Measurements from ENCODE around the gene C19orf38. TPM values are rescaled to one million over a fixed set of nuclear protein-coding genes. Genes with fewer than 3 reads are reported as not detected.

The C19orf38 gene
- total and polyA plus RNA-seq, 2 donors (not counting 3 experiments of a cell fraction or from before 2014, with no cell fraction given) = not detected

- dilution Hi-C loops (cut with MboI; ENCODE audit: extremely low pct_ligation_motif_present, low sequenced_read_pairs) = no loop called here
Measured at GRCh38 chr19:10832939-10833296, 15.3 kb upstream of the C19orf38 start.

More at GRCh38 chr19:10832939-10833296, 15.3 kb upstream of the C19orf38 start:
- Histone ChIP-seq H2AFZ (ENCODE audit: low read depth, low read length) (no peak overlapping the region), H3K36me3 (ENCODE audit: control insufficient read depth in 2 of 2, extremely low read depth in 1 of 2, insufficient read depth in 2 of 2, low read length in 2 of 2) (peaks cover 0 to 28% of the 10 kb centered on the region in 2 experiments), H3K4me3 (replicated peaks in 1 of 3; ENCODE audit: insufficient read depth in 1 of 3, low read depth in 1 of 3, low read length in 3 of 3) (no peak overlapping the region), H4K20me1 (replicated peaks; ENCODE audit: control insufficient read depth, extremely low read depth, insufficient read depth, low read length) (no peaks in the 10 kb centered on the region), H3K9me1 (replicated peaks; ENCODE audit: control insufficient read depth, extremely low read depth, insufficient read depth, low read length) (no peaks in the 10 kb centered on the region), H3K4me2 (ENCODE audit: insufficient read depth, low read length) (no peak overlapping the region), H3K9ac (replicated peaks; ENCODE audit: extremely low read depth, insufficient read depth, low read length) (no peak overlapping the region), H3K27ac (ENCODE audit: insufficient read depth, low read depth, low read length) (no peak overlapping the region), H3K9me3 (replicated peaks; ENCODE audit: control insufficient read depth, insufficient read depth, low read length) (no peaks in the 10 kb centered on the region), H3K79me2 (ENCODE audit: control insufficient read depth, insufficient read depth, low read length) (no peaks in the 10 kb centered on the region), H3K27me3 (ENCODE audit: control insufficient read depth in 2 of 2, insufficient read depth in 2 of 2, low read length in 2 of 2) (no peaks in the 10 kb centered on the region), H3K4me1 (ENCODE audit: control insufficient read depth, extremely low read depth, insufficient read depth, low read length) (peaks cover 9% of the 10 kb centered on the region)
- intact Hi-C loops (cut with micrococcal nuclease) = no loop called here
- CTCF ChIA-PET = no interaction called here
- TF ChIP-seq POLR2AphosphoS5 (IDR thresholded peaks at IDR 0.05; ENCODE audit: insufficient read depth, low read depth, low read length) (no peak), POLR2A (IDR thresholded peaks at IDR 0.05; ENCODE audit: low read depth, low read length) (no peak), JUN (IDR thresholded peaks at IDR 0.05; ENCODE audit: borderline replicate concordance, insufficient read depth, insufficient read length, low read depth) (no peak), CTCF (IDR thresholded peaks at IDR 0.05; ENCODE audit: extremely low read depth in 1 of 2, insufficient read depth in 1 of 2, low read depth in 1 of 2, low read length in 2 of 2) (no peak), MAX (IDR thresholded peaks at IDR 0.05; ENCODE audit: insufficient read depth, insufficient read length) (no peak), MYC (IDR thresholded peaks at IDR 0.05; ENCODE audit: low read depth, low read length) (no peak), EZH2 (IDR thresholded peaks at IDR 0.05; ENCODE audit: borderline replicate concordance, low read depth, low read length, severe bottlenecking) (no peak), GATA2 (IDR thresholded peaks at IDR 0.05; ENCODE audit: insufficient read depth, insufficient read length, low read depth, low read length) (no peak), FOS (IDR thresholded peaks at IDR 0.05; ENCODE audit: borderline replicate concordance, insufficient read depth, low read length) (no peak)
- DNase-seq (ENCODE audit: low read depth, low spot score) (no peak), FAIRE-seq (no peak)
- POLR2A ChIA-PET = no interaction called here
- BruUV-seq (replicated peaks) = no TSS peak

Data from endothelial cell of umbilical vein (primary cell).